Effector CD8-positive, alpha-beta T cell (primary cell): ENCODE results near the gene TRH.
"Not testable (repeated sequence)": the region's sequence is repeated elsewhere in the genome, so short reads cannot be mapped to it uniquely, and the experiment has no call there.

Source experiments
- DNase-seq: peaks from one replicate; lab custom pipeline; 2025; lab: John Stamatoyannopoulos, UW

The TRH gene

GRCh38 chr3:130010556-130010955 is 36.0 kb downstream of the TRH start:
- no peak for DNase-seq

- not testable (repeated sequence) for DNase-seq
Observed at GRCh38 chr3:130012108-130012507, 37.6 kb downstream of the TRH start.

GRCh38 chr3:130013246-130013645 is 38.7 kb downstream of the TRH start:
- DNase-seq = not testable (repeated sequence)

GRCh38 chr3:130014526-130014925 is 40.0 kb downstream of the TRH start:
- DNase-seq = no peak

GRCh38 chr3:130017661-130018060 is 43.1 kb downstream of the TRH start:
- DNase-seq = not testable (repeated sequence)

GRCh38 chr3:130026146-130026829 is 51.8 kb downstream of the TRH start:
- DNase-seq = not testable (repeated sequence)

- not testable (repeated sequence) for DNase-seq
Observed at GRCh38 chr3:130027437-130027836, 52.9 kb downstream of the TRH start.
